ENCODE data around the gene MGAT2.
"Not testable (repeated sequence)": the region's sequence is repeated elsewhere in the genome, so short reads cannot be mapped to it uniquely, and the experiment has no call there.

Gene MGAT2

GRCh38 chr14:49620182-49621113 lies at the start of gene MGAT2, which contains the start of gene RPL36AL:
Gene MGAT2 (plus strand): TSS chr14:49620799. CDS start chr14:49621269, 470 bp downstream.
Gene RPL36AL (minus strand): TSS chr14:49620626. CDS start chr14:49619104, 1,522 bp downstream.
- DNase-seq = peak; percentile 92

GRCh38 chr14:49574038-49574437 lies 46.6 kb upstream of the MGAT2 start:
- no peak for DNase-seq

- DNase-seq = no peak
These were observed 42.5 kb upstream of the MGAT2 start for GRCh38 chr14:49578141-49578540.

- DNase-seq = no peak
These were observed 40.8 kb upstream of the MGAT2 start for GRCh38 chr14:49579841-49580240.

- DNase-seq = no peak
These were observed 39.1 kb upstream of the MGAT2 start for GRCh38 chr14:49581209-49582112.

- no peak for DNase-seq
These were observed 38.3 kb upstream of the MGAT2 start for GRCh38 chr14:49582113-49582977.

GRCh38 chr14:49583629-49584028 lies 37.0 kb upstream of the MGAT2 start:
- DNase-seq = no peak

- no peak for DNase-seq
These were observed 36.5 kb upstream of the MGAT2 start for GRCh38 chr14:49584058-49584457.

- DNase-seq = not testable (repeated sequence)
These were observed 35.5 kb upstream of the MGAT2 start for GRCh38 chr14:49584981-49585640.

GRCh38 chr14:49585803-49586672 lies 34.6 kb upstream of the MGAT2 start, which contains the start of gene RPS29:
Gene RPS29 (minus strand): TSS chr14:49586380. CDS start chr14:49586346, 34 bp downstream.
- DNase-seq = peak; percentile 96

- DNase-seq = peak; percentile 49
These were observed 33.7 kb upstream of the MGAT2 start for GRCh38 chr14:49586673-49587460.

- no peak for DNase-seq
These were observed 31.2 kb upstream of the MGAT2 start for GRCh38 chr14:49589387-49589786.

- DNase-seq = no peak
These were observed 27.6 kb upstream of the MGAT2 start for GRCh38 chr14:49593016-49593415.

GRCh38 chr14:49594347-49595091 lies 26.1 kb upstream of the MGAT2 start:
- DNase-seq = no peak

GRCh38 chr14:49598189-49598484 lies 22.5 kb upstream of the MGAT2 start:
- no peak for DNase-seq

GRCh38 chr14:49598485-49599300 lies 21.9 kb upstream of the MGAT2 start, which contains the start of gene LRR1:
Gene LRR1 (plus strand): TSS chr14:49598940. CDS start chr14:49599021, 81 bp downstream.
- peak; percentile 84 for DNase-seq

GRCh38 chr14:49607583-49607982 lies 13.0 kb upstream of the MGAT2 start:
- DNase-seq = no peak

- no peak for DNase-seq
These were observed 8.3 kb upstream of the MGAT2 start for GRCh38 chr14:49612251-49612650.
